ENCODE results near the gene ACSF2. TPM values are rescaled to one million over a fixed set of nuclear protein-coding genes. Genes with fewer than 3 reads are reported as not detected.

ACSF2 gene
- total RNA-seq, 1 experiment from 2014 or later: 24.5 TPM

DNA sequence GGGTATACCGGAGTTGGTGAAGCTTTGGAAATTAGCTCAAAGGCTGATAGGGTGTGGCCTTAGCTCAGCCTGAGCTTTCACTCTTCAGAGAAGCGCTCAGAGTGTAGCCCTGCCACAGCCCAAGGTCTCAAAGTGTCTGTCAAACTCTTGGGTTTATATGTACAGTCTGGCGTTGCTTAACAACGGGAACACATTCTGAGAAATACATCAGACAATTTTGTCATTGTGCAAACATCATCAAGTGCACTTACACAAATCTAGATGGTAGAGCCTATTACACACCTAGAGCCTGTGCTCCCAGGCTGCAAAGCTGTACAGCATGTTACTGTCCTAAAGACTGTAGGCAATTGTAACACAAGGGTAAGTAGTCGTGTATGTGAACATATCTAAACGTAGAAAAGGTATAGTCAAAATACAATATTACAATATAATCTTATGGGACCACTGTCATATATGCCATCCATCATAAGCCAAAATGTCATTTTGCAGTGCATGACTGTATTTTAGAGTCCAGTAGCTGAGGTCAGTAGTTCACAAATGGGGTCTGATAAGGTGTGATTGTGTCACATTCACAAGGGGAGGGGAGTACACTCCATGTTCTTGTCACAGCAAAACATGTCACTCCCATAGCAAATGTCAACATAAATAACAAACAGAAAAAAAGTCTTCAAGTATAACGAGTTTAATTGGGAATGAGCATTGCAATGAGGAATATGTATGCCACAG, 22.0 kb downstream of the ACSF2 start:
- no peak overlapping the region for H3K4me3 ChIP-seq

DNA sequence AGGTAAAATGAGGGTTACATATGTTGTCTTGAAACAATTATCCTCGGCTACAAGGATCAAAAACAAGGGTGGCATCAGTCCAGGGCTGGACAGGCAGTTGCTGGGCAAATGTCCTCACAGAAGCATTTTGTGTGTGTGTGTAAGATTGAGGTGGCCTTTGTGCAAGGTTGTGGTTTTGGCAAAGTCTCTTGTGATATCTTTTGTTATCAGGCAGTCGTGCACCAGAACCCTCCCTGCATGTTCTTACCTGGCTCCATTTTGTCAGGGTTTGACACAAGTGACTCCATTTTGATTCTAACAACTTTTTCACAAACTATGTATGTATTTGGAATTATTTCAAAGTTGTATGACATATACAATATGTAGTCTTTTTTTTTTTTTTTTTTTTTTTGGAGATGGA, 22.6 kb downstream of the ACSF2 start:
- H3K9me3 ChIP-seq: no peaks in the 10 kb centered on the region
- DNase-seq: no peak
- H3K27me3 ChIP-seq: no peaks in the 10 kb centered on the region
- no peaks in the 10 kb centered on the region for H3K36me3 ChIP-seq
- no peak overlapping the region for H3K4me3 ChIP-seq

More for the DNA sequence above, 22.0 kb downstream of the ACSF2 start:
- Histone ChIP-seq H3K36me3 (no peaks in the 10 kb centered on the region), H3K27me3 (no peaks in the 10 kb centered on the region), H3K9me3 (no peaks in the 10 kb centered on the region)
- DNase-seq: no peak

- Histone ChIP-seq H3K4me3 (no peak overlapping the region), H3K9me3 (no peaks in the 10 kb centered on the region), H3K27me3 (no peaks in the 10 kb centered on the region), H3K36me3 (no peaks in the 10 kb centered on the region)
- no peak for DNase-seq
Measured at GRCh38 chr17:50451943-50452629, 26.1 kb downstream of the ACSF2 start.

DNA sequence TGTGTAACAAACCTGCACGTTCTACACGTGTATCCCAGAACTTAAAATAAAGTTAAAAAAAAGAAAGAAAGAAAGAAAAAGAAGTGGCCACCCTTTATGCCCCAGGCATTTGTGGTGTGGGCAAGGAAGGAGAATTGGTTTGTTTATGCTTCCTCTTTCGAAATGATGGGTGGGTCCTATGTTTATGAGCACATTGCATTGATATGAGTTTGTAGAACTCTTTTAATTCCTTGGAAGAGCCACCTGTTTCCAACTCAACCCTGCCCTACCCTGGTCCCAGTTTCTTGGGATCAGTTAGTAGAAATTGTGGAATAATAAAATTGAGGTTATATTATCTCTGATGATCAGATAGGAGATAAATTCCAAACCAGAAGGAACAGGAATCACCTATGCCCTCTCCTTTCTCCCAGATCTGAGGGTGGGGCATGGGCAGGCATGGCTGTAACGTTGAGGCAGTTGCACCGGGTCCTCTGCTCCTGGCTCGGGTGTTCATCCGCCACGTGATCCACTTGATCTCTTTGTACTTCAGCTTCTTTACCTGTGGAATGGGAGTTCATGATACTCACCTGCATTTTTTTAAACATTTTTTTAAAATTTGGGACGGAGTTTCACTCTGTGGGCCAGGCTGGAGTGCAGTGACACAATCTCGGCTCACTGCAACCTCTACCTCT, 26.7 kb downstream of the ACSF2 start:
- no peak for DNase-seq
- no peaks in the 10 kb centered on the region for H3K9me3 ChIP-seq
- H3K36me3 ChIP-seq: no peaks in the 10 kb centered on the region
- H3K4me3 ChIP-seq: no peak overlapping the region
- no peaks in the 10 kb centered on the region for H3K27me3 ChIP-seq

DNA sequence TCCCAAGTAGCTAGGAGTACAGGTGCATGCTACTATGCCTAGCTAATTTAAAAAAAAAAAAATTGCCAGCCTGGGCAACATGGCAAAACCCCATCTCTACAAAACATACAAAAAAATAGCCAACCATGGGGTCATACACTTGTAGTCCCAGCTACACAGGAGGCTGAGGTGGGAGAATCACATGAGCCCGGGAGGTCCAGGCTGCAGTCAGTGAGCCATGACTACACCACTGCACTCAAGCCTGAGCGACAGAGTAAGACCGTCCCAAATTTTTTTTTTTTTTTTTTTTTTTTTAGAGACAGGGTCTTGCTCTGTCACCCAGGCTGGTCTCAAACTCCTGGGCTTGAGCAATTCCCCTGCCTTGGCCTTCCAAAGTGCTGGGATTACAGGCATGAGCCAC, 27.9 kb downstream of the ACSF2 start:
- no peak overlapping the region for H3K4me3 ChIP-seq
- no peaks in the 10 kb centered on the region for H3K9me3 ChIP-seq
- H3K36me3 ChIP-seq: no peaks in the 10 kb centered on the region
- DNase-seq: no peak
- H3K27me3 ChIP-seq: no peaks in the 10 kb centered on the region

- DNase-seq: no peak
- Histone ChIP-seq H3K27me3 (no peaks in the 10 kb centered on the region), H3K4me3 (no peak overlapping the region), H3K9me3 (no peaks in the 10 kb centered on the region), H3K36me3 (no peaks in the 10 kb centered on the region; the same call in 1 of the 2 replicates)
Measured at GRCh38 chr17:50457621-50458020, 31.6 kb downstream of the ACSF2 start.

GRCh38 chr17:50458270-50458669, 32.3 kb downstream of the ACSF2 start:
- Histone ChIP-seq H3K9me3 (no peaks in the 10 kb centered on the region), H3K36me3 (no peaks in the 10 kb centered on the region; the same call in 1 of the 2 replicates), H3K4me3 (no peak overlapping the region), H3K27me3 (no peaks in the 10 kb centered on the region)
- no peak for DNase-seq

- no peak overlapping the region for H3K4me3 ChIP-seq
- DNase-seq: peak; percentile 48
- H3K9me3 ChIP-seq: no peaks in the 10 kb centered on the region
- H3K36me3 ChIP-seq: no peaks in the 10 kb centered on the region; the same call in 1 of the 2 replicates
- H3K27me3 ChIP-seq: no peaks in the 10 kb centered on the region
Measured at GRCh38 chr17:50458701-50459676, 33.0 kb downstream of the ACSF2 start.

DNA sequence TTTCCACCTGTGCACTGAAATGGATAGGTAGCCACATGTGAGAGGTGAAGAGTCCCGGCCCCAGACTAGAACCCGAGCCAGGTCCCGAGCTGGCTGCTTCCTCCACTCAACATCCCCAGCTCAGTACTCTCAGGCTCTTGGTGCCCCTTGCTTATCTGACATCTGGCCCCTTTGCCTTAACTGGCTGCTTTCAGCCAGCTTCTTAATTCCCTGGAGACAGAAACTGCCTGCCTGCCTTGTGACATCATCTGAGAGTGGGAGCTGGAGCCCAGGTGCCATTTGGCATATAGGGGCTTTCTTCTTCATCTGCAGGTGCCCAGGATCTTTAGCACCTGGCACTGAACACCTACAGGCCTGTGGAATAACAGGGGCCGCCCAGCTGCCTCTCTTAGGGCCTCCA, 33.7 kb downstream of the ACSF2 start:
- Histone ChIP-seq H3K9me3 (no peaks in the 10 kb centered on the region), H3K36me3 (no peaks in the 10 kb centered on the region; the same call in 1 of the 2 replicates), H3K4me3 (no peak overlapping the region), H3K27me3 (no peaks in the 10 kb centered on the region)
- DNase-seq: no peak

GRCh38 chr17:50460831-50461526, 35.0 kb downstream of the ACSF2 start:
- Histone ChIP-seq H3K9me3 (no peaks in the 10 kb centered on the region), H3K36me3 (no peaks in the 10 kb centered on the region; the same call in 1 of the 2 replicates), H3K27me3 (no peaks in the 10 kb centered on the region), H3K4me3 (no peak overlapping the region)
- DNase-seq: no peak

DNA sequence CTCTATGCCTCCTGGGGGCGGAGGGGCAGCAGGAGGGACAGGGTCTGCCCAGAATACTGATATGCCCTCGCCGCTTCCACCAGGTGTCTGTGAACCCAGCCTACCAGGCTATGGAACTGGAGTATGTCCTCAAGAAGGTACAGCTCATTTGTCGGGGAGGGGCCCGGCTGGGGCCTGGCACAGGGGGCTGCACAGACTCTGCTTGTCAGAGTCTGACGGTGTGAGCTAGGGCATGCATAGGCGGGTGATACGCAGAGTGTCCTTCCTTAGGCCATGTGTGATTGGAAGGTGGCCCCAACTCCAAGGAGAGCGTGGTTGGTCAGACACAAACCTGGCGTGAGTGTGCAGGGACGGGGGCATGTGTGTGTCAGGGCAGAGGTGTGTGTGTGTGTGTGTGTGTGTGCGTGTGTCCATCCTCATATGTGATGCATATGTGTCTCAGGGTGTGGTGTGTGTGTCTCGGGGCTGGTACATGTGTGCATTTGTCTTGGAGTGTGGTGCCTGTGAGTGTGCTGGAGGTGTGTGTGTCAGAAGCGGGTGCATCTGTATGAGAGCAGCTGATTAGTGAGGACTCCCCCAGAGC, 35.6 kb downstream of the ACSF2 start:
- no peak for DNase-seq
- no peaks in the 10 kb centered on the region; the same call in 1 of the 2 replicates for H3K36me3 ChIP-seq
- H3K27me3 ChIP-seq: no peaks in the 10 kb centered on the region
- no peaks in the 10 kb centered on the region for H3K9me3 ChIP-seq
- H3K4me3 ChIP-seq: no peak overlapping the region

DNA sequence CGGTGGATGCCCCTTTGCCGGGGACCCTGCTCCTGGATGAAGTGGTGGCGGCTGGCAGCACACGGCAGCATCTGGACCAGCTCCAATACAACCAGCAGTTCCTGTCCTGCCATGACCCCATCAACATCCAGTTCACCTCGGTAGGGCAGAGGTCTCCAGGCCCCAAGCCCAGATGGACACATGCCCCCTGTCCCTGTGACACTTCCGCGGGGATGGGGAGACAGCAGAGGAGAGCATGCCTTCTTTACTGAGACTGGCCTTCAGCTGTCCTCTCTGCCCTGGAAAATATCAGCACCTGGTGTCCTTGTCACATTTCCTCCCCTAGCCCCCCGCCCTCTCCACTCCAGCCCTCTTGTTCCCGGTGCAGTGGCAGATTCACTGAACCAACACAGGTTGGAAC, 36.4 kb downstream of the ACSF2 start:
- H3K27me3 ChIP-seq: no peaks in the 10 kb centered on the region
- DNase-seq: no peak
- H3K9me3 ChIP-seq: no peaks in the 10 kb centered on the region
- H3K36me3 ChIP-seq: no peaks in the 10 kb centered on the region; the same call in 1 of the 2 replicates
- H3K4me3 ChIP-seq: no peak overlapping the region

- H3K36me3 ChIP-seq: no peaks in the 10 kb centered on the region; the same call in 1 of the 2 replicates
- H3K27me3 ChIP-seq: no peaks in the 10 kb centered on the region
- no peak for DNase-seq
- no peaks in the 10 kb centered on the region for H3K9me3 ChIP-seq
- no peak overlapping the region for H3K4me3 ChIP-seq
Measured at GRCh38 chr17:50464121-50464520, 38.1 kb downstream of the ACSF2 start.

DNA sequence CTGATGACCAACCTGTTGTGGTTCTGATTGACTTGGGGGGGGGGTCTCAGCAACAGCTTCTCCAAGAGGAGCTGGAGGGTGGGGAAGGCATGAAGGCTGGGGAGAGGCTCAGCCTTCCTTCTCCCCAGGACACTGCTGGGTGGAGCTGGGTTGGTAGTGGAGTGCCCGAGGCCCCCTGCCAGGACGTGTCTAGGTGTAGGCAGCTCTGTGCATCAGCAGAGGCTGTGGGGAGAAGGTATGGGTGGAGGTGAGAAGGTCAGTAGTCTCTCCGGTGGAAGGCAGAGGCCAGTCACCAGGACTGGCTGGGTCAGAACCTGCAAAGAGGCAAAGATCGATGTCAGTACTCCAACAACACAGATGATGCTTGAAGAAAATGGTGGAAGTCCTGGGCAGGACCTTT, 38.7 kb downstream of the ACSF2 start:
- no peaks in the 10 kb centered on the region for H3K9me3 ChIP-seq
- no peak overlapping the region for H3K4me3 ChIP-seq
- no peaks in the 10 kb centered on the region for H3K27me3 ChIP-seq
- no peak for DNase-seq
- no peaks in the 10 kb centered on the region; the same call in 1 of the 2 replicates for H3K36me3 ChIP-seq

- Histone ChIP-seq H3K9me3 (no peaks in the 10 kb centered on the region), H3K36me3 (no peaks in the 10 kb centered on the region; the same call in 1 of the 2 replicates), H3K4me3 (no peak overlapping the region), H3K27me3 (no peaks in the 10 kb centered on the region)
- no peak for DNase-seq
Measured at GRCh38 chr17:50465171-50465570, 39.2 kb downstream of the ACSF2 start.

Data from MG63 (cell line).